ENCODE results near the gene MYO3B.

DNA sequence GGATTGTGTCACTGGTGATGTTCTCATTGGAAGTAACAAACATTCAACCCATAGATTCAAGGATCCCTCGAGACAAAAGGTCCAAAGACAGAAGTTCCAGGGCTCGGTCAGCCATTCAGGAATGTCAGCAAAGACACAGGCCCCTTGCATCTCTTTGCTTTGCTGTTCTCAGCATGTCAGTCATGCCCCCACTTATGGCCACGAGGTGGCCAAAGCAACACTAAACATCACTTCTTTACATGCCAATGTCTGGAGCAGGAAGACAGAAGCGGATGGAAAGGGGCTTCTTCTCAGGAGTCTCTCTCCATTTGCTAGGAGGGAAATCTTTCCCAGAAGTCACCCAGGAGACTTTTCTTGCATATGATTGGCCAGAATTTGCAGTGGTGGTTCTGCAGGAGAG lies 345.6 kb downstream of the MYO3B start:
- TF ChIP-seq POLR2A (IDR thresholded peaks at IDR 0.05; ENCODE audit: low read depth), result no peak
- TF ChIP-seq, protein P1, sequence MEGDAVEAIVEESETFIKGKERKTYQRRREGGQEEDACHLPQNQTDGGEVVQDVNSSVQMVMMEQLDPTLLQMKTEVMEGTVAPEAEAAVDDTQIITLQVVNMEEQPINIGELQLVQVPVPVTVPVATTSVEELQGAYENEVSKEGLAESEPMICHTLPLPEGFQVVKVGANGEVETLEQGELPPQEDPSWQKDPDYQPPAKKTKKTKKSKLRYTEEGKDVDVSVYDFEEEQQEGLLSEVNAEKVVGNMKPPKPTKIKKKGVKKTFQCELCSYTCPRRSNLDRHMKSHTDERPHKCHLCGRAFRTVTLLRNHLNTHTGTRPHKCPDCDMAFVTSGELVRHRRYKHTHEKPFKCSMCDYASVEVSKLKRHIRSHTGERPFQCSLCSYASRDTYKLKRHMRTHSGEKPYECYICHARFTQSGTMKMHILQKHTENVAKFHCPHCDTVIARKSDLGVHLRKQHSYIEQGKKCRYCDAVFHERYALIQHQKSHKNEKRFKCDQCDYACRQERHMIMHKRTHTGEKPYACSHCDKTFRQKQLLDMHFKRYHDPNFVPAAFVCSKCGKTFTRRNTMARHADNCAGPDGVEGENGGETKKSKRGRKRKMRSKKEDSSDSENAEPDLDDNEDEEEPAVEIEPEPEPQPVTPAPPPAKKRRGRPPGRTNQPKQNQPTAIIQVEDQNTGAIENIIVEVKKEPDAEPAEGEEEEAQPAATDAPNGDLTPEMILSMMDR (IDR thresholded peaks at IDR 0.05), result no peak

Measured in esophagus muscularis mucosa (tissue), 3 donors.